HL-60/S4 (cell line): ENCODE results near the gene OR51V1.
"Not testable (repeated sequence)": the region's sequence is repeated elsewhere in the genome, so short reads cannot be mapped to it uniquely, and the experiment has no call there.

Source experiments
- in situ Hi-C: fragments of 300-500 bp; cut with MboI; formaldehyde crosslinking; loops from 2 replicates; pipeline ENCODE4 v1.14.3; 2022; ENCODE audit warnings: low sequenced_read_pairs

The OR51V1 gene

DNA sequence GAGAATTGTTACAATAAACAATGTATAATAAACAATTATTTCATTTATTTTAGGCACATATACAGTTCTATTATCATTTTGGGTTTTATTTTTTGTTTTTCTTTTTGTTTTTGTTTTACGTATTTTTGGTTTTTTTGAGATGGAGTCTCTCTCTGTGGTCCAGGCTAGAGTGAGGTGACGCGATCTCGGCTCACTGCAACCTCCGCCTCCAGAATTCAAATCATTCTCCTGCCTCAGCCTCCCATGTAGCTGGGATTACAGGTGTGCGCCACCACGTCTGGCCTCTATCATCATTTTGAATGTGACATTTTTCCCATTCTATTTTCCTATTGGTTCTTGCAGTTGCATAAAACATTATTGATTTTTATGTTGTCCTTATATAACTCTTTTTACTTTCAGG, 25.5 kb downstream of the OR51V1 start:
- in situ Hi-C loops: no loop called here

DNA sequence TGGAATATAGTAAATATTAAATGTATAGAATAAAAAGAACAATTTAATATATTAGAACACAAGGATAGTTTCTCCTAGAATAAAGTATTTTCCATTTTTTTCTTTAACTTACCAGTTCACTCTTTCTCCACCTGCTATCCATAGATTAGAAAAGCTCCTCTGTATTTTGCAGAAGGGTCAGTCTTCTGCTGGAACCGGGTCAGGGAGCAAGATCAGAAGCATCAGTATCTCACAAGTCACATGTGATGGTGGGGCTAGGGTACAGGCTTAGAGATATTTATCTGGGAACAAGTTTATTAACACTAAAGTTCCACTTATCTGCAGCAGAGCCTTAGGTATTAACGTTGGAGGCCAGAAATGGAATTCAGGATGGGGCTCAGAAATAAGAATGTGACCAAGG, 28.6 kb downstream of the OR51V1 start:
- in situ Hi-C loops: no loop called here

DNA sequence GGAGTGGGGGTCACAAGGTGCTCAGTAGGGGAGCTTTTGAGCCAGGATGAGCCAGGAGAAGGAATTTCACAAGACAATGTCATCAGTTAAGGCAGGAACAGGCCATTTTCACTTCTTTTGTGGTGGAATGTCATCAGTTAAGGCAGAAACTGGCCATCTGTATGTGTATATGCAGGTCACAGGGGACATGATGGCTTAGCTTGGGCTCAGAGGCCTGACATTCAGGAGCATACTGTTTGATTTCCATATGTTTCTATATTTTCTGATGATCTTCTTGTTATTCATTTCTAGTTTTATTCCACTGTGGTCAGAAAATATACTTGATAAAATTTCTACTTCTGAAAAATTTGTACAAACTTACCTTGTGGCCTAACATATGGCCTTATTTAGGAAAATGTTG, 34.6 kb downstream of the OR51V1 start:
- in situ Hi-C loops: not testable (repeated sequence)

DNA sequence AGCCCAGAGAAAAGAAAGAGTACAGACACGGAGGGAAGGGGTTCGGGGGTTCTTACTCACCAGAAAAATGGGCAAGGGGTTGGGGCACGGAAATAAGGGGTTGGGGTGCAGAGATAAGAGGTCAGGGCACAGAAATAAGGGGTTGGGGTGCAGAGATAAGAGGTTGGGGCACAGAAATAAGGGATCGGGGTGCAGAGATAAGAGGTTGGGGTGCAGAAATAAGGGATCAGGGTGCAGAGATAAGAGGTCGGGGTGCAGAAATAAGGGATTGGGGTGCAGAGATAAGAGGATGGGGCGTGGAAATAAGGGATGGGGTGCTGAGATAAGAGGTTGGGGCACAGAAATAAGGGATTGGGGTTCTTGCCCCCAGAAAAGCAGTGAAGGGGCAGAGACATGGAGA, 35.7 kb downstream of the OR51V1 start:
- in situ Hi-C loops: not testable (repeated sequence)

DNA sequence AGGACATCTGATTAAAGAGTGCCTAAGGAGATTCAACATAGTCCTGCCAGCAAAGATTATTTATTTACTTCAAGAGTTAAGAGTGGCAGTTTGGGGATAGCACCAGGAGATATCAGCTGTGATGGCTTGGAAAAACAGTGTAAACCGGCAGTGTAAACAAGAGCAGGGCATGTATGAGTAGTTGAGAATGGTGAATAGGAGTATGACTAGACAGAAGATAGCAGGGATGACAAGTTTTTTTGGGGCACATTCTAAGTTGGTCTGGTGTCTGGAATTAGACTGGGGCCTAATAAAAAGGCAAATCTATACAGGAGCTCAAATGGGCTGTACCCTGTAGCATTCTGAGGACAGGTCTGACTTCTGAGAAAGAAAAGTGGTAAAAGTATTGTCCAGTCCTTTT, 39.4 kb downstream of the OR51V1 start:
- in situ Hi-C loops: not testable (repeated sequence)

DNA sequence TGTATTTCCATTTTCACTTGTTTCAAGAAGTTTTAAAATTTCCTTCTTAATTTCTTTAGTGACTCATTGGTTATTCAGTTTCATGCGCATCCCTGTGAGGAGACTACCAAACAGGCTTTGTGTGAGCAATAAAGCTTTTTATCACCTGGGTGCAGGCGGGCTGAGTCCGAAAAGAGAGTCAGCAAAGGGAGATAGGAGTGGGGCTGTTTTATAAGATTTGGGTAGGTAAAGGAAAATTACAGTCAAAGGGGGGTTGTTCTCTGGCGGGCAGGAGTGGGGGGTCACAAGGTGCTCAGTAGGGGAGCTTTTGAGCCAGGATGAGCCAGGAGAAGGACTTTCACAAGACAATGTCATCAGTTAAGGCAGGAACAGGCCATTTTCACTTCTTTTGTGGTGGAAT, 40.3 kb downstream of the OR51V1 start:
- in situ Hi-C loops: not testable (repeated sequence)

DNA sequence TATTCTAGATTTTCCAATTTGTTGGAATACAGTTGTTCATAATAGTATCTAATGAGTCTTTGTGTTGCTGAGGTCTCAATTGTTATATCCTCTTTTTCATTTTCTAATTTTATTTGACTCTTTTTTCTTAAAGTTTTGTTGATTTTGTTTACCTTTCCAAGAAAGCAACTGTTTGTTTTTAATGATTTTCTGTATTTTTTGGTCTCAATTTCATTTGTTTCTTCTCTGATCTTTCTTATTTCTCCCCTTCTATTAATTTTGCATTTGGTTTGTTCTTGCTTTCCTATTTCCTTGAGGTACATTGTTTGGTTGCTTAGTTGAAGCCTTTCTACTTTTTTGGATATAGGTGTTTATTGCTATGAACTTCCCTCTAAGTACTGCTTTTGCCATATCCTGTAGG, 40.7 kb downstream of the OR51V1 start:
- in situ Hi-C loops: no loop called here

DNA sequence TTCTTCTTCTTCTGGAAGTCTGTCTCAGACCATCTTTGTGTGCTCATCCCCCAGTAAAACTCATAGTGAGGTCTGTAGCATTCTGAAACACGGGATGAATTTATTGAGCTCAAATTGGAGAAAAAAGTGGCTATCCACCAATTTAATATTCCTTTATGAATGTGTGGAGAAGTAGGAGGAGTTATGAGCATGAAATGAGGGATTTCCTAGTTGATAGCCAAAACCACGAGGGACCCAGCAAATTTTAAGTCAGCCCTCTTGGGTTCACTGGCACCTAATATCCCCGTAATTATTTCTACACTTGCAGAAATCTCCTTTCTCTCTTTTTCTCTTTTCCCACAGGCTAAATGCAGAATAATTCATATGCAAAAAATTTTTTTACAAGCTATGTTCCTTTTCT, 45.8 kb downstream of the OR51V1 start, which contains the start of gene OR52A1:
Gene OR52A1, minus strand, starts transcription at position 101 of the 400 bp plus-strand sequence. CDS start 2,388 bp downstream, outside the sequence.
- in situ Hi-C loops: no loop called here

DNA sequence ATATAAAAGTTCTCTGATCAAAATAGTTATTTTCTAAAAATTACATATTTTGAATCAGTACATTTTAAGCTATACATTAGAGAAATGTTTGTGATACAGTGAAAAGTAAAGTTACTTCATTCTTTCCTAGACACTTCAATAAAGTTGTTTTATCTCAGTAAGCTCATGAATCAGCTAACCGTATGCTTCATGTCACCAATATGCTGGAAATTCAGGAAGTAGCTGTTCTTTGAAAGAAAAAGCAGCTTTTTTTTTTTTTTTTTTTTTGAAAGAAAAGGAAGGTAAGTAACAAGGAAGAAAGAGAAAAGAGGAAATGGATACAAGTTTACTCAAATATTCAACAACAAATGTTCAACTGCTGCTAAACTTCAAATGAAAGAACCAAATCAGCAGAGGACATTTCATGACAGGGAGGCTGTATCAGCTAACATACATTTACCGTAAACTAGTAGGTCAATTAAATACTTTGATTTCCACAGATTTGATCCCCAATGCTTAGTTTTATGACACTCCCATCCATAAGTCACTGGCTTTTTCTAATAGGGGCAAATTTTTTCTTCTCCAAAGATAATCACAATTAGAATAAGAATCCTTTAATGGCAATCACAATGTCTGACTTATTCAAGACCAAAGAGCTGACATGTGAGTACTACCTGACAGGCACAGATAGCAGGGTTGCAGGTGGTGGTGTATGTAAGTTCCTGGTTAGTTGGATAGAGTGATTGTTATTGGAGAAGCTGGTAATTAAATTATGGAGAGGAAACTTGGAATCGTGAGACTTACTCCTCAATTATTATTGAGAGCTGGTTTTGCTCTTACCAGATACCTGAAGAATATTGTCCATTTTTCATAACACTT, 46.7 kb downstream of the OR51V1 start:
- in situ Hi-C loops: no loop called here

DNA sequence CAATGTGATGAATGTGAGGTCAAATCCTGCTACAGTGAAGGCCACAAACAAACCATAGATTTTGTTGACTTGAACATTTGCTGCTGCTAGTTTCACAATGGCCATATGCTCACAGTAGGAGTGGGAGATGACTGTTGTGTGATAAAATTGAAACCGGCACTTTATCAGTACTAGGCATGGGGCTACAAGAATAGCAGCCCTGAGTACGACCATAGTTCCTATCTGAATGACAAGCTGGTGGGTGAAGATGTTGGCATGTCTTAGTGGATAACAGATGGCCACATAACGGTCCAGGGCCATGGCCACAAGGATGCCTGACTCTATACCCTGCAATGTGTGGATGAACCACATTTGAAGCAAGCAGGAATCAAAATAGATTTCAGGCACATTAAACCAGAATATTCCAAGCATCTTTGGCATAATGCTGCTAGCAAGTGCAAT, 48.7 kb downstream of the OR51V1 start:
- in situ Hi-C loops: no loop called here
